NCI-H460 (cell line): Measurements from ENCODE around the gene STAP1. TPM values are rescaled to one million over a fixed set of nuclear protein-coding genes. Genes with fewer than 3 reads are reported as not detected.
A peak's percentile ranks its signal among the peaks of the same experiment; 100 is the strongest.
"Not testable (repeated sequence)": the region's sequence is repeated elsewhere in the genome, so short reads cannot be mapped to it uniquely, and the experiment has no call there.

Experiments
- DNase-seq: peaks from one replicate; pipeline ENCODE4 v3.0.0-alpha.2; 2016; ENCODE audit warnings: low read depth; ENCODE audit errors: extremely low read depth
- polyA plus RNA-seq: library from polyadenylated mRNA; depleted of rRNA; stranded (reverse); fragments of >200 nt; gene quantifications from 2 replicates; pipeline ENCODE4 v1.2.3, GENCODE V29; 2014; cell fraction: nucleus; rRNA removed
- total RNA-seq: library from RNA; depleted of rRNA; stranded (reverse); fragments of >200 nt; shearing (Covaris generic); gene quantifications from 2 replicates; pipeline ENCODE4 v1.2.3, GENCODE V29; 2014; rRNA removed

Gene STAP1
- not detected in 2 replicates for total RNA-seq
- not detected in 2 replicates for polyA plus RNA-seq

DNA sequence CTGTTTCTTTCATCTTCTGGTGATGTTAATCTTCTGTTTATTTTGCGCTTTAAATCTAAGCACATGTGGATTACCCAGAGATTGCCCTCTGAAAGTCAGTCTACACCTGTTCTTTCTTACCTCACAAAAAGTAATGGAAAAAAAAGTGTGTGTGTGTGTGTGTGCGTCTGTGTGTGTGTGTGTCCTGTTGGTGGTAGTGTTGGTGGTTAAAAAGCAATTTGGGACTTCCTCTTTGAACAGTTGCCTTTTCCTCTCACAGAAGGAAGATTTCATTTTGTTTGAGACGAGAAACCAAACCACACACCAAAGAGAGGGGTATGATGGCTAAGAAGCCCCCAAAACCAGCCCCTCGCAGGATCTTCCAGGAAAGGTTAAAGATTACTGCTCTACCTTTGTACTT lies at the start of gene STAP1:
STAP1 (plus strand) TSS at position 235 of the 400 bp plus-strand sequence; CDS start at position 318, 83 bp downstream.
- DNase-seq, result no peak

- no peak for DNase-seq
These were observed 46.0 kb upstream of the STAP1 start for GRCh38 chr4:67512501-67512900.

DNA sequence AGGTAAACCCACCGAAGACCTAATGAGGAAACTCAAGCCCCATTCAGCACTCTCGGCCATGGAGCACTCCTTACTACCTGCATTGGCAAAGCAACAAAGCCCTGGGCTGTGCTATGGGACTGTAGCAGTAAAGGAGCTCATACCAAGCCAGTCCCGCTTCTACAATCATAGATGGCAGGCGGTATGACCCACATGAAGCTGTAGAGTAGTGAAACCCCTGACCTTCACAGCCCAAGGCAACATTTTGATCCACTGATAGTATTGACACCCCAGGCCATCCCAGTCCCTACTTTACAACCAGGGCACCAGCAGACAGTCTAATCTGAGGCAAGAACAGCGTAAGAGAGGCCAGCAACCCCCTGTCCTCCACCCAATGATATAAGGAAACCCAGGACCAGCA lies 38.4 kb upstream of the STAP1 start:
- no peak for DNase-seq

DNA sequence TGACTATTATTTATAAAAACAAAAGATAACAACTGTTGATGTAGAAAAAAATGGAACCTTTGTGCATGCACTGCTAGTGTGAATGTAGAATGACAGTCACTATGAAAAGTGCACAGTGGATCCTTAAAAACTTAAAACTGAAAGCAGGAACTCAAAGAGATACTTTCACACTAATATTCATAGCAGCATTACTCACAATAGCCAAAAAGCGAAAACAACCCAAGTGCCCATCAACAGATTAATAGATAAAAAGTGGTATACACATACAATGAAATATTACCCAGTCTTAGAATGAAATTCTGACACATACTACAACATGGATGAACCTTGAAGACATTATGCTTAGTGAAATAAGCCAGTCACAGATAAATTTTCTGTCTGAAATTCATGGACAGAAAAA lies 37.0 kb upstream of the STAP1 start:
- no peak for DNase-seq

DNA sequence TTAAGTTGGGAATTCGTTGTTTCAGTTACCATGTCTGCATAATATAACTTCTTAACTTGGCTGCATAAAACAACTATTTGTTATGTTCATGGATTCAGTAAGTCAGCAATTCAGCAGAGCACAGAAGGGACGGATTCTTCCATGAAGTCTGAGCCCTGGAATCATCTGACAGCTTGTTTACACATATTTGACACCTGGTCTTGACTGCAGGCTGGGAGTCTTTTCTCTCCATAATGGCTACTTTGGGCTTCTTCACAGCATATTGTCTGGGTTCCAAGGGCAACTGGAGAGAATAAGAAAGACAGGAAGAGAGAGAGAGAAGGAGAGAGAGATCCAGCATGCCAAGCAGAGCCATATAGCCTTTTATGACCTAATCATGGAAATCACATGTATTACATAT lies 36.3 kb upstream of the STAP1 start:
- no peak for DNase-seq

GRCh38 chr4:67522851-67523671 lies 35.5 kb upstream of the STAP1 start:
- peak; percentile 0 for DNase-seq

DNA sequence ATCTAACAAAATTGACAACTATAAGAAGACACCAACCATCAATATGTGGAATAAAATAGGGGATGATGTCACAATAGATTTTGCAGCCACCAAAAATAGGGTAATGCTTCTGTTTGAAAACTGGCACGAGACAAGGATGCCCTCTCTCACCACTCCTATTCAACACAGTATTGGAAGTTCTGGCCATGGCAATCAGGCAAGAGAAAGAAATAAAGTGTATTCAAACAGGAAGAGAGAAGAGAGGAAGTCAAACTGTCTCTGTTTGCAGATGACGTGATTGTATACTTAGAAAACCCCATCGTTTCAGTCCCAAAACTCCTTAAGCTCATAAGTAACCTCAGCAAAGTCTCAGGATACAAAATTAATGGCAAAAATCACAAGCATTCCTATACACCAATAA lies 34.4 kb upstream of the STAP1 start:
- DNase-seq, result not testable (repeated sequence)

GRCh38 chr4:67531379-67531962 lies 27.1 kb upstream of the STAP1 start:
- no peak for DNase-seq

GRCh38 chr4:67532397-67532796 lies 26.1 kb upstream of the STAP1 start:
- DNase-seq, result not testable (repeated sequence)

- no peak for DNase-seq
These were observed 25.4 kb upstream of the STAP1 start for GRCh38 chr4:67533112-67533511.

DNA sequence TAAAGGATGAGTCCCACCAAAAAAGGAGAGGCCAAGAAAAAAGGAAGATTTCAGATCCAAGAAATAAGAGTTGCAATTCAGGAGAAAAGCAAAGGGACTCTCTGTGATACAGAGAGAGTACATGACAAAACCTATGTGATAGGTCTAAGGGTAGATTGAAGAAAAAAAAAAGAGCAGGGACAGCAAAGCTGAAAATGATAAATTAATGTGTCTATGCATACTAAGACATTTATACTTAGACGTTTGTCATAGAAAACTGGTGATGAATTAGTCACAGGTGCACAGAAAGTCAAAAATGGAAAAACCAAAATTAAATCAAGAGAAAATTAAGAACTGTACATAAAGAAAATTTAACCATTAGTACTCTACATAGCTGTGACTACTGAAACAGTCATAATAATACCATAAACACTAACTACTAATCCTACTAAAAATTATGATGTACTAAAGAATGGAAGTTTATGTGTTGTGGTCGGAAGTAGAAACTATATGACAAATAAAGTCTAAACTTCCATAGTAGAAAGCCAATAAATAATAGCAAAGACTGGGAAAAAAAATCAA lies 23.2 kb upstream of the STAP1 start:
- DNase-seq, result no peak

GRCh38 chr4:67539830-67540229 lies 18.7 kb upstream of the STAP1 start:
- DNase-seq, result no peak

- DNase-seq, result no peak
These were observed 16.5 kb upstream of the STAP1 start for GRCh38 chr4:67542076-67542475.

GRCh38 chr4:67545199-67546003 lies 13.1 kb upstream of the STAP1 start, which contains the start of gene CENPC:
Gene CENPC (minus strand): TSS chr4:67545503. CDS start chr4:67545355, 148 bp downstream.
- peak; percentile 93 for DNase-seq

- no peak for DNase-seq
These were observed 12.5 kb upstream of the STAP1 start for GRCh38 chr4:67546004-67546356.

DNA sequence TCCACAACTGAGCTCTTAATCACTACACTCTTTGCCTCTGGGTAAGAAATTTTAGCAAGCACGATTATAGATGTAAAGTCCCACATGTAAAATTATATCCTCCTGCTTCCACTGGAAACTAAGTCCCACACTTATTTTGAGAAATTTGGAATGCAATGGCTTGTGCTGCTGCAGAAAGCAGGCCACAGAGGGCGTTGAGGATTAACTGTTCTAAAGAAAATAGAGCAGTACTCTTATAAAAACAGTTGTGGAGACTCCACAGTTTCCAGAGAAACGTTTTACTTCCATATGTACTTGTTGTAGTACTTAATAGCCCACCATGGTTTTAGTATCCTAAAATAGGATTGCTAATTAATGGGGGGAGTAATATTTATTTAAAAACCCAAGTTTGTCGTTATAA lies 11.6 kb upstream of the STAP1 start:
- no peak for DNase-seq

GRCh38 chr4:67549123-67549522 lies 9.4 kb upstream of the STAP1 start:
- DNase-seq, result peak; percentile 8

DNA sequence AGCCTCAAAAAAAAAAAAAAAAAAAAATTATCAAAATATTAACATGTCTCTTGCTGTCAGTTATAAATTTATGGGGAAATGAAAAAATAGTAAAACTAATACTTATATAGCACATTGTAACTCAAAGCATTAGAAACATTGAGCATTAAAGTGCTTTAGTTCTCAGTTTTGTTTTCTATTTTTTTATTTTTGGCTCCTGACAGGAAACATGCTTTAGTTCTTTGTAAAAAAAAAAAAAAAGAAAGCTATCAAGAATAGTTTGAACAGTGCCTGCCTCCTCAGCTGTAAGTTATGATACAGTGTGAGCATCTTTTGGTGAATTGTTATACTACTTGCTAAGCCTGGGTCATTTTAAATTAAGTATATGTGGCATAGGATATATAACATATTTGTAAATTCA lies 8.1 kb upstream of the STAP1 start:
- DNase-seq, result no peak

- no peak for DNase-seq
These were observed 7.7 kb upstream of the STAP1 start for GRCh38 chr4:67550857-67551256.

DNA sequence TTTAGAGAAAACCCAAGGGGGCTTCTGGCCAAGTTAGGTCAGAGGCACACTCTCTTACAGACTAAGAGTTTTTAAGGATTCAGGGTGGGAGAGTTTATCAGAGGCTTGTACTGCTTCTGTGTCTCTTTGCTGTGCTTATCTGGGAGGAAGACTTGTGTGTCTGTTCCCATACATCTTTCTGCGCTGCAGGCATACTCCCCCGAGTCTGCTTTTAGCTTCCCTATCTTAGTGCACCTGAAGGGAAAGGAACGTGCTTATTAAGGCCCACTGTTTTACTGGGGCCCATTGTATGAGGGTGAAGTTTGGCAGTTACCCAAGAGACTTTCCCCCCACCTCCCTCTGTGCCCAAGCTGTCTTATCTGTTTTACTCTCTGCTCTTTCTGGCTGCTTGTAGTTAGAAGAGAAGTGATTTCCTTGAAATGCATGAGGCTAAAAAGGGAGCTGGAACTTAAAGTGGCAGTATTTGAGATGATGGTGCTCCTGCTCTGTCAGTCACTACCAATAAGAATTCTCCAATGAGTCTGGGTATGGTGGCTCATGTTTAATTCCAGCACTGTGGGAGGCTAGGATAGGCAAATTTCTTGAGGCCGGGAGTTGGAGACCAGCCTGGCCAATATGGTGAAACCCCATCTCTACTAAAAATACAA lies 6.3 kb upstream of the STAP1 start:
- DNase-seq, result not testable (repeated sequence)
